ENCODE measurements around the gene MRPS27. TPM values are rescaled to one million over a fixed set of nuclear protein-coding genes. Genes with fewer than 3 reads are reported as not detected.

The MRPS27 gene
- total and polyA plus RNA-seq, 9 donors: 33.4 to 108 (median 57.9) TPM

- WGBS, 3 donors: 86 to 88% (median 87%) methylated on average over 3 of the region's 3 CpGs
- Histone ChIP-seq H3K27me3 (no peaks in the 10 kb centered on the region), H3K4me1 (ENCODE audit: insufficient read depth) (no peaks in the 10 kb centered on the region), H3K36me3 (no peaks in the 10 kb centered on the region), H3K27ac (no peak overlapping the region), H3K4me3 (no peak overlapping the region), H3K9me3 (no peaks in the 10 kb centered on the region)
- no peak for TF ChIP-seq POLR2A (IDR thresholded peaks at IDR 0.05)
- TF ChIP-seq EP300 (IDR thresholded peaks at IDR 0.05): no peak
- intact Hi-C loops (cut with DNase I): no loop called here
- DNase-seq: no peak
Measured at GRCh38 chr5:72293495-72294055, 26.5 kb downstream of the MRPS27 start.

GRCh38 chr5:72292411-72292810, 27.6 kb downstream of the MRPS27 start:
- H3K9me3 ChIP-seq: no peaks in the 10 kb centered on the region
- intact Hi-C loops (cut with DNase I): no loop called here
- WGBS, 3 donors: 89 to 97% (median 97%) methylated on average over 1 of the region's 1 CpG
- H3K36me3 ChIP-seq: no peaks in the 10 kb centered on the region
- no peak overlapping the region for H3K27ac ChIP-seq
- no peak for TF ChIP-seq EP300 (IDR thresholded peaks at IDR 0.05)
- TF ChIP-seq CTCF (IDR thresholded peaks at IDR 0.05): no peak
- no peak for TF ChIP-seq POLR2A (IDR thresholded peaks at IDR 0.05)
- no peaks in the 10 kb centered on the region for H3K4me1 ChIP-seq (ENCODE audit: insufficient read depth)
- no peaks in the 10 kb centered on the region for H3K27me3 ChIP-seq
- no peak overlapping the region for H3K4me3 ChIP-seq
- no peak for DNase-seq

- intact Hi-C loops (cut with DNase I): no loop called here
- Histone ChIP-seq H3K27ac (no peak overlapping the region), H3K4me1 (ENCODE audit: insufficient read depth) (no peaks in the 10 kb centered on the region), H3K36me3 (no peaks in the 10 kb centered on the region), H3K9me3 (no peaks in the 10 kb centered on the region), H3K27me3 (no peaks in the 10 kb centered on the region), H3K4me3 (no peak overlapping the region)
- TF ChIP-seq EP300 (IDR thresholded peaks at IDR 0.05) (no peak), POLR2A (IDR thresholded peaks at IDR 0.05) (no peak), CTCF (IDR thresholded peaks at IDR 0.05) (no peak)
- 89 to 96% (median 92%) methylated on average over 3 of the region's 3 CpGs for WGBS, 3 donors
- no peak for DNase-seq
Measured at GRCh38 chr5:72291601-72292000, 28.4 kb downstream of the MRPS27 start.

- no peaks in the 10 kb centered on the region for H3K9me3 ChIP-seq
- H3K4me3 ChIP-seq: no peak overlapping the region
- H3K27me3 ChIP-seq: no peaks in the 10 kb centered on the region
- H3K36me3 ChIP-seq: no peaks in the 10 kb centered on the region
- intact Hi-C loops (cut with DNase I): no loop called here
- 88 to 94% (median 93%) methylated on average over 6 of the region's 6 CpGs for WGBS, 3 donors
- H3K27ac ChIP-seq: no peak overlapping the region
- no peak for DNase-seq
- no peak for TF ChIP-seq CTCF (IDR thresholded peaks at IDR 0.05)
- TF ChIP-seq POLR2A (IDR thresholded peaks at IDR 0.05): no peak
- no peak for TF ChIP-seq EP300 (IDR thresholded peaks at IDR 0.05)
- no peaks in the 10 kb centered on the region for H3K4me1 ChIP-seq (ENCODE audit: insufficient read depth)
Measured at GRCh38 chr5:72290356-72291133, 29.5 kb downstream of the MRPS27 start.

- intact Hi-C loops (cut with DNase I): no loop called here
- WGBS, 3 donors: 93 to 95% (median 95%) methylated on average over 2 of the region's 2 CpGs
- Histone ChIP-seq H3K9me3 (no peaks in the 10 kb centered on the region), H3K4me1 (ENCODE audit: insufficient read depth) (peaks cover 2% of the 10 kb centered on the region), H3K27ac (no peak overlapping the region), H3K4me3 (no peak overlapping the region), H3K27me3 (no peaks in the 10 kb centered on the region), H3K36me3 (no peaks in the 10 kb centered on the region)
- no peak for TF ChIP-seq CTCF (IDR thresholded peaks at IDR 0.05)
- TF ChIP-seq POLR2A (IDR thresholded peaks at IDR 0.05): no peak
- no peak for TF ChIP-seq EP300 (IDR thresholded peaks at IDR 0.05)
- no peak for DNase-seq
Measured at GRCh38 chr5:72288924-72289323, 31.1 kb downstream of the MRPS27 start.
